ENCODE results near the gene ADAMTS14. TPM values are rescaled to one million over a fixed set of nuclear protein-coding genes. Genes with fewer than 3 reads are reported as not detected.

Gene ADAMTS14
- total RNA-seq, 1 donor from 2014 or later, result 1.4 TPM

GRCh38 chr10:70801854-70802253 lies 129.5 kb downstream of the ADAMTS14 start:
- H3K27me3 Mint-ChIP-seq, result peaks cover 14% of the 10 kb centered on the region
- H3K36me3 Mint-ChIP-seq, result no peaks in the 10 kb centered on the region
- no peak for DNase-seq (ENCODE audit: extremely low spot score, unreplicated experiment)
- no peaks in the 10 kb centered on the region for H3K9me3 Mint-ChIP-seq
- no peak overlapping the region for H3K27ac Mint-ChIP-seq
- no peak overlapping the region for H3K4me3 Mint-ChIP-seq
- TF ChIP-seq CTCF (conservative IDR thresholded peaks at IDR 0.05), result no peak
- H3K4me1 Mint-ChIP-seq (ENCODE audit: unreplicated experiment), result no peaks in the 10 kb centered on the region

- peaks cover 14% of the 10 kb centered on the region for H3K27me3 Mint-ChIP-seq
- no peaks in the 10 kb centered on the region for H3K36me3 Mint-ChIP-seq
- H3K27ac Mint-ChIP-seq, result peak overlapping the region; percentile 90
- peak overlapping the region; percentile 65 for H3K4me3 Mint-ChIP-seq
- H3K4me1 Mint-ChIP-seq (ENCODE audit: unreplicated experiment), result no peaks in the 10 kb centered on the region
- DNase-seq (ENCODE audit: extremely low spot score, unreplicated experiment), result no peak
- no peak for TF ChIP-seq CTCF (conservative IDR thresholded peaks at IDR 0.05)
- no peaks in the 10 kb centered on the region for H3K9me3 Mint-ChIP-seq
Measured at GRCh38 chr10:70803775-70804420, 131.6 kb downstream of the ADAMTS14 start.

DNA sequence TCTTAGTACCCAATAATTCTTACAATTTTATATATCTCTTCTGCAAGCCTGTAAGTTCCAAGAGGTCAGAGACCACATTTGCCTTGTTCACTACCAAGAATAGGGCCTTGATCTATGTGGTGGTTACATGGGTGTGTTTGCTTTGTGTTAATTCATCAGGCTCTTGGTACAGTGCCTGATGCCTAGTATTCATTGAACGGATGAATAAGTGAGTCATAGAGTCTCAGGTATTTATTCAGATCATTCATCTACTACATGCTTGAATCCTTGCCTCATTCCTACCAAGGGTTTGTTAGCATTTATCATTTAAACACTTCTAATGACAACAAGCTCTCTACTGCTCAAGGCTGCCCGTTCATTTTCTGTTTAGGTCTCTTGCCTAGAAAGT lies 132.1 kb downstream of the ADAMTS14 start:
- DNase-seq (ENCODE audit: extremely low spot score, unreplicated experiment), result no peak
- H3K27ac Mint-ChIP-seq, result peak overlapping the region; percentile 90
- peak overlapping the region; percentile 65 for H3K4me3 Mint-ChIP-seq
- H3K27me3 Mint-ChIP-seq, result peaks cover 10% of the 10 kb centered on the region
- H3K4me1 Mint-ChIP-seq (ENCODE audit: unreplicated experiment), result no peaks in the 10 kb centered on the region
- TF ChIP-seq CTCF (conservative IDR thresholded peaks at IDR 0.05), result no peak
- H3K36me3 Mint-ChIP-seq, result no peaks in the 10 kb centered on the region
- H3K9me3 Mint-ChIP-seq, result no peaks in the 10 kb centered on the region

DNA sequence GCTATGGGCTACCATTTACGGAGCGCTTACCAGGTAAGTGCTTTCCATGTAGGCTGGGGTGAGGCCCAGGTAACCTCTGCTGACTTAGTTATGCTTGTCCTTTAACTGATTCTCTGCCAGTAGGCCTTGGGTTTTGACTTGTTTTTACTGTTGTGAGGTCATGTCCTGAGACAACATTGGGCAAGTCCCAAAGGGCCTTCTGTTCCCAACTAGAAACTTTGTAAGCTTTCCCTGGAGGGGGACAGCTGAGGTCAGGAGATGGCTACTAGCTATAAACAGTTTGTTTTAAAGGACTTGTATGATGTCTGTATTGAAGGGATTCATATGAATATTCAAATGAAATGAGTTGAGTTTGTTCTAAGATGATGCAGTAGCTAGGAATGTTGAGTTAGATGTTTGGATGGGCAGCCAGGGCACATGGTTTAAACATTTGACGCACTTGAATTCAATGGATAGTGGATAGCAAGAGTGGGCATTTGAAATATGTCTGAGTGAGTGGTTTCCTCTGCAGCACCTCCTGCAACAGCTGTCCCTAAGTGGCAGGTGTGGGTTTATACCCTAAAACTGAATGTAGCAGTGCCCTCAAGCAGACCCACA lies 133.4 kb downstream of the ADAMTS14 start:
- H3K36me3 Mint-ChIP-seq, result no peaks in the 10 kb centered on the region
- no peaks in the 10 kb centered on the region for H3K4me1 Mint-ChIP-seq (ENCODE audit: unreplicated experiment)
- TF ChIP-seq CTCF (conservative IDR thresholded peaks at IDR 0.05), result no peak
- peaks cover 7% of the 10 kb centered on the region for H3K27me3 Mint-ChIP-seq
- no peak for DNase-seq (ENCODE audit: extremely low spot score, unreplicated experiment)
- H3K27ac Mint-ChIP-seq, result no peak overlapping the region
- H3K9me3 Mint-ChIP-seq, result no peaks in the 10 kb centered on the region
- no peak overlapping the region for H3K4me3 Mint-ChIP-seq

GRCh38 chr10:70806841-70807240 lies 134.5 kb downstream of the ADAMTS14 start:
- no peak for DNase-seq (ENCODE audit: extremely low spot score, unreplicated experiment)
- Mint-ChIP-seq H3K36me3 (no peaks in the 10 kb centered on the region), H3K27me3 (peaks cover 7% of the 10 kb centered on the region), H3K27ac (no peak overlapping the region), H3K4me1 (ENCODE audit: unreplicated experiment) (no peaks in the 10 kb centered on the region), H3K9me3 (no peaks in the 10 kb centered on the region), H3K4me3 (no peak overlapping the region)
- TF ChIP-seq CTCF (conservative IDR thresholded peaks at IDR 0.05), result no peak
